Fibroblast of skin of back (primary cell): ENCODE results near the gene SMYD1.

Source experiments
- DNase-seq: peaks from one replicate; pipeline ENCODE4 v3.0.0-alpha.2; 2013

SMYD1 gene

DNA sequence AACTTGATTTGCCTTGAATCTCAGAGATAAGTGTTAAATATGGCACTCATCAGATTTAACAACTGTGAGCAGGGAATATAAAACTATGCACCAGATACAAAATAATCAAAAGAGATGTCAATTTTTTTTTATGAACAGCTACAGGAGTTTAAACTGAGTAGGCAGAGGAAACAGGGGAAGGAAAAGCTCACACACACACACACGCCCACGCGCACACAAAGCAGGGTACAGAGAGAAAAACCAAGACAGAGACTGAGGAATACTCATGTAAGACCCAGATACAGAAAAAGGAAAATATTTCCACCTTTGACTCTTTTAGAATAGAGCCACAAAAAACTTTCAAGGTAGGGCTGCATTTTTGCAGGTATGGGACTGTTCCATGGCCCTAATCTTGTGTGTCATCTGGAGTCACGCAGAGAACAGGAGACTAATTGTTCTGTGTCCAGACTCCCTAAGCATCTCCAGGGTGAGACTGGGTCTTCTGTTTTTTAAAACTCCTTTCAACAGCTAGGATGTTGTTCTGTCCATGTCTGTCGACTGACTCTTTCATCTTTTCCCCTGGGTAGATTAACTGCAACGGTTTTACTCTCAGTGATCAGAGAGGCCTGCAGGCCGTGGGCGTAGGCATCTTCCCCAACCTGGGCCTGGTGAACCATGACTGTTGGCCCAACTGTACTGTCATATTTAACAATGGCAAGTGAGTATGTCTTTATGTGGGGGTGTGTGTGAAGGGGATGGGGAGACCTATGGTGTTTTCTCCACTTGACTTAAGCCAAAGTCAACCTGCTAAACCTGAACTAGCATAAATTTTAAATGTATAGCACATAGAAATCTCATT, 23.0 kb downstream of the SMYD1 start:
- DNase-seq = no peak

DNA sequence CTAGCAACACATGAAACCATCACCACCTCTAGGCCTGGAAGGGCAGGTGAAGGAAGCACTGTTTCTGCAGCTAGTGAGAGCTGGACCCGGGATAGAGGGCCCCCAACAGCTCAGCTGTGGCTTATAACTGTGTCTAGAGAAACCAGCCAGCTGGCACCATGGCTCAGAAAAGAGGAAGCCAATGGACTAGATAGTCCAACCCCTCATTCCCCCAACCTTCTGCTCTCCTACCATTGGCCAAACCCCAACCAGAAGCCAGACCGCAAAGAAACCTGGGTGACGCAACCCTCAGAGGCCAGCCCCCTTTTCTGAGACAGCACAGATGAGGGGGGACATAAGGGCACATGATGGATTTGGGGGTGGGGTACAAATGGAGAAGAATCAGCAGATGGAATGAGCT, 24.3 kb downstream of the SMYD1 start:
- DNase-seq = no peak

DNA sequence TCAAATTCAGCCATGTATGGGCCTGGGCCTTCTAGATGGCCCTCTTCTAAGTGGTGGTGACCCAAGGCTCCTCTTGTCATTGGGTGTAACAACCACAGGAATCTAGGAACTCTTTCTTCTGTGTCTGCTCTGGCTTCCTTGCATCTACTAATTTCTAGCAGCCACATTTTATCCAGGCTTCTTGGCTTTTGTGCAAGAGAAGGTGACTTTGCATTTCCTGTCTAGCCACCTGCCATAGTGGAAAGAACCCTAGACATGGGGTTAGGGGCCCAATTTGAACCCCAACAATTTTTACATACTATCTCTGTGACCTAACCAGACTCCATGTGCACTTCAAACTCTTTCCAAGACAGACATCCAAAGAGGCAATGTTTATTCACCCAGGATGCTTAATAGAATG, 25.1 kb downstream of the SMYD1 start:
- no peak for DNase-seq

DNA sequence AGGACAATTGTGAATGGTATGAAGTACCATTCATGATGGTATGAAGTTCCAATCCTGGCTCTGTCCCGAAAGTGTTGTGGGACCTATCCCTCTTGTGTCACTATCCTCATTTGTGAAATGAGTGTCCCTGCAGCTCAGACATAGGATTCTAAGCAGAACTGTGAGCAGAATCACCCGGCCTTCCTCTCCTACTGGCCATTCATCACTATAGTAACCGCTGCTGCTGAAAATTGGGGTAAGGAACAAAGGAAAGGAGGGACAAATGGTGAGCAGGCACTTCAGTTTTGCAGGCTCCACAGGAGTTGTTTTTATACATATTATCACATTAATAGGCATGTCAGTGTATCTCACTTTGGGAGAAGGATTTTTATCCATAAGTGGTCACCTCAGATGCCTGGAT, 27.4 kb downstream of the SMYD1 start:
- DNase-seq = no peak

DNA sequence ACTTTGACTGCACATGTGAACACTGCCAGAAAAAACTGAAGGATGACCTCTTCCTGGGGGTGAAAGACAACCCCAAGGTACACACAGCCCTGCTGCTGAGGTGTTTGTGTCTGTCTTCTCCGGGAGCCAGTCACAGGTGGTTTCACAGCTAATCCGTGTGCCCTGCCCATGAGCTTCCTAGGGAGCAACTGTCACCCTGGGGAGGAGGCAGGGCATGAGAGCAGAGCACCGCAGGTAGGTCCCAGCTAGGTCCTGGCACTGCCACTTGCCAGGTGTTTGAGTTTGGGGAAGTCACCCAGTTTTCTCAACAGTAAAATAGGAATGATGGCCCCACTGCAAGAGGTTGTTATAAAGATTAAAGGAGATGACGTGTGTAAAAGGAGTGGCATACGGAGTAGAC, 29.1 kb downstream of the SMYD1 start:
- DNase-seq = no peak

DNA sequence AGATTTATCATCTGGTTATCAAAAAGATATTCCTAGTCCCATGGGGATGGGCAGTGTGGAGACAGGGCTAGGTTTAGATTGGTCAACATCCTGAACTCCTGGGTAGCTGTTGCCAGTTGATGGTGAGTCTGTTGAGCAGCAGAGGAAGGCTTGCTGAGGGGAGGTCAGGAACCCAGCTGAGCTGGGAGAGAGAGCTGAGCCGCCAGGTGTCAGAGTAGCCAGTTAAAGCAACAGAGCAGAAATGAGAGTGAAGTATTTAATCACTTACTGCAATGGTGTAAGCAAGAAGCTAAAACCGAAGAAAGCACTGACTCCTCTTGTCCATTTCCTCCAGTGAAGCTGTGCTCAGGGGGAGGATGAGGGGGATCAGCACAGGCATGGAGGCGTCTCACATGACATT, 29.6 kb downstream of the SMYD1 start:
- DNase-seq = no peak

DNA sequence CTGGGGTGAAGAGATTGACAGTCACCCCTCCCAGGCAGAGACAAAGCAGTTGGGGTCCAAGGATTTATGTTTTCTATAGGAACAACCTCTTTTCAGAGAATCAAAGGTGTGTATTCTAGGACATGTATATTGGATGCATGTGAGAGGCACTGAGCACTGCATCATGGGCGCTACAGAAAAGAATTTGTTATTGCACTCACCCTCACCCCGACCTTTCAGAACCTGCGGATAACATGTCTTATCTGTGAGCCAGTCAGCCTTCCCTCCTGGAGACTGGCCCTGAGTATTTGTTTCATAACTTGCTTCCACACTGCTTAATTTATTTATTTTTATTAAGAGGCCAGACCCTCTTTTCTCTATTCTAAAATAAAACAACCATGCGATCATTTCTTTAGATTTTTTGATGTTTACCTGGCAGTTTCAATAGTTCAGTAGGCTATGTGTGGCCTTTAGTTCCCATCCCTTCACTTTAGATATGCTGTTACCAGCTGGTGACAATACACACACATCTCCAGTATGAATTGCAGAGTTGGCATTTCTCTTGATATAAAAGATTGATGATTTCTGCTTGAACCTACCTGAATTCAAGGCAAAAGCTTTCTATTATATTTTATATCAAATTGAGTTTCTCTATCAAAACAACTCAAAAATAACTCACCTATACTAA, 30.4 kb downstream of the SMYD1 start:
- no peak for DNase-seq

DNA sequence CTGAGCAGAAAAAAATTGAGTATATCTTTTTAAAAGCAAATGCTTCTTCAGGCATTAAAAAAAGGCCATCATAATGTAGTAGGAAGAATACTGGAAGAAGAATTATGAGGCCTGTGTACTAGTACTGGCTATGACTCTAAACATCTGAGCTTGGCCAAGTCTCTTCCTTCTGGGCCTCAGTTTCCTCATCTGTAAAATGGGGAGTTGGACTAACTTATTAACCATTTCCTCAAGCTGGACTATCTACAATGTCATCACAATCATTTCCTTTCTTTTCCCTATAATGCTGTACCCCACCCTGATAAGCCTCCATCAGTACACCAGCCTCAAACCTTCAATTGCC, 30.9 kb downstream of the SMYD1 start:
- no peak for DNase-seq

DNA sequence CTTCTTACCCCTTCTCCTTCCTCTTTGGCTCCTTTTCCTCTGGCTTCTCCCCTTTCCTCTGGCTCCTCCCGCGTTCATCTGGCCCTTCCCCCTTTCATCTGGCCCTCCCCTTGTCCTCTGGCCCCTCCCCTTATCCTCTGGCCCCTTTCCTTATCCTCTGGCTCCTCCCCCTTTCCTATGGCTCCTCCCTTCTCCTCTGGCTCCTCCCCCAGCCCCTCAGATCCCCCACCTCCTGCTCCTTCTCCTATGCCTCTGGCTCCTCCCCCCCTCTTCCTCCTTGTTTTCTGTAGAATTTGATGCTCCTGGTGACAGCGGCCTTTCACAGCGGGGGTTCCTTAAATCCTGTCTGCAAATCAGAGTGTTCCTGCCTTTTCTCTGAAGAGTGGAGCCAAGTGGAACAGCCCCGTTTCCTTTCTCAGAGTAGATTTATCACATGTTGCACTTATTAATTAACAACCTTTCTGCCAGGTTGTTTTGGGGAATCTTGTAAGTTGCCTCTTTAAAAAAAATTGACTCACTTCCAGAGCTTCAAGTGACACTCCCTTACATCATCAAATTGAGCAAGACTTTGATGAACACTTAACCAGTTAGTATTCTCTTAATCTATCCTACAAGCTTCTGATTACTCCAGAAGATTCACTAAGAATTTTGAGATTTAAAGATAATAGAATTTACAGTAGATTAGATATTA, 32.3 kb downstream of the SMYD1 start:
- DNase-seq = peak; percentile 9

DNA sequence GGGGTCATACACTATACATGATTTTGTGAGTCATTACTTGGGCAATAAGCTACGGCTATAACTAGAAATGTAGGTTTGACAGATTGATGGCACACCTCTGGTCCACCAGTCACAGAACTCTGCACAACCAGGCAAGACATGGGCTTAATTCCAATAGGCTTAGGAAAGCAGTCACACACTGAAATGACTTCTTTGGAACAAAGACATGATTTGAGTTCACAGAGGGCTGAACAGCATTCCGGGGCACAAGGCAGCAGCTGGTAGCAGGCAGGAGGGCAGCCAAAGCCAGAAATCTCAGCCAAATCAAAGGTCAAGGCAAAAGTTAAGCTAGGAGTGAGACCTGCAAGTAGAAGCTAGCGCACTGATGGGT, 32.8 kb downstream of the SMYD1 start:
- DNase-seq = no peak

DNA sequence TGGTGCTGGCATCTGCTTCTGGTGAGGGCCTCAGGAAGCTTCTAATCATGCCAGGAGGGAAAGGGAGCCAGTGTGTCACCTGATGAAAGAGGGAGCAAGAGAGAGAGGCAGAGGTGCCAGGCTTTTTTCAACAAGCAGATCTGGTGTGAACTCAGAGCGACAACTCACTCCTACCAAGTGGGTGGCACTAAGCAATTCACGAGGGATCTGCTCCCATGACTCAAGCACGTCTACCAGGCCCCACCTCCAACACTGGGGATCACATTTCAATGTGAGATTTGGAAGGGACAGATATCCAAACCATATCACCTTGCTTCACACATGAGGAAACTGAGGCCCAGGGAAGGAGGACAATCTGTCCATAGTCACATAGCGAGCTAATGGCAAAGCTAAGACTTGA, 41.2 kb downstream of the SMYD1 start:
- DNase-seq = no peak

DNA sequence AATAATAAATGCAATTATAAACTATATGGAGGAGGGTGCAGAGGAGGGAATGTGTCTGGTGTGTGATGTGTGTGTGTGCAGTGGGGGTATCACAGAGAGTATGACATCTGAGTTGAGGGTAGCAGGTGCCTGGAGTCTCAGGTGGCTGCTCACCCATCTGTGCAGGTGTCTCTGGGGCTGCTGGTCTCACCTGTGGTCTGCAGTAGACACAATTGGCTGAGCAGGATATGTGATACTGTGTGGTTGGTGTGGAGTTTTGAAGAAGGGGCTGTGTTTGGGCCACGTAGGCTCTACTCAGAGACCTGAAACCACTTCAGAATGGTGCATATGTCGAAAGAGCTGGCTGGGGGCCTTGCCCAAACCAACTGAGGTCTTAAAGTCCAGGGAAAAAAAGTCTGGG, 43.2 kb downstream of the SMYD1 start:
- no peak for DNase-seq

DNA sequence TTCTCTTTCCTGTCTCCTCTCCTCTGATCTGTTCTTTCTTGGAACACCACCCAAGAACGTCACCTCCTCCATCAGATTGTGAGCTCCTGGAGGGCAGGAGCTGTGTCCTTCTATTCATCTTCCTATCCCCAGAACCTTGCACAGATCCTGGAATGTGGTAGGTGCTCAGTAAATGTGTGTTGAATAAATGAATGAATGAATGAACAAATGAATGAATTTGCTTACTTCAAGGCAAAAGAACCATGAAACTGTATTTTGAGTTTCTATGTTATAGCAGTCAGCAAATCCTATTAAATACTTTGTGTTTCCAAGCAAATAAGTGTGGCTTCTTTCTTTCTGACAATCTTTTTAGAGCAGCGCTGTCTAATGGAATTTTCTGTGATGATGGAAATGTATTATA, 45.4 kb downstream of the SMYD1 start:
- no peak for DNase-seq

DNA sequence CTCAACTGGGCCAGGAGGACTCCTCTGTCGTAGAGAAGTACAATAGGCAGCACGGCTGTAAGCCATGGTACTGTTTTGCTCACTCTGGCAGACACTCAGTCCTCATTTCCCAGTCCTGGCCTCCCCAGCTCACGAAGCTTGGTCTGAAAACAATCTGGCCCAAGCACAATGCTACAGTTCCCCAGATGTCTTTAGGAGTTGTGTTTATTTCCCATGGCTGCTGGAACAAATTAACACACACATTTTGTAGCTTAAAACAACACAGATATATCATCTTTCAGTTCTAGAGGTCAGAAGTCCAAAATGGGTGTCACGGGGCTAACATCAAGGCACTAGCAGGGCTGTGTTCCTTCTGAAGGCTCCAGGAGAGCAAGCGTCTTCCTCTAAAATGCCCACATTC, 47.3 kb downstream of the SMYD1 start:
- no peak for DNase-seq

DNA sequence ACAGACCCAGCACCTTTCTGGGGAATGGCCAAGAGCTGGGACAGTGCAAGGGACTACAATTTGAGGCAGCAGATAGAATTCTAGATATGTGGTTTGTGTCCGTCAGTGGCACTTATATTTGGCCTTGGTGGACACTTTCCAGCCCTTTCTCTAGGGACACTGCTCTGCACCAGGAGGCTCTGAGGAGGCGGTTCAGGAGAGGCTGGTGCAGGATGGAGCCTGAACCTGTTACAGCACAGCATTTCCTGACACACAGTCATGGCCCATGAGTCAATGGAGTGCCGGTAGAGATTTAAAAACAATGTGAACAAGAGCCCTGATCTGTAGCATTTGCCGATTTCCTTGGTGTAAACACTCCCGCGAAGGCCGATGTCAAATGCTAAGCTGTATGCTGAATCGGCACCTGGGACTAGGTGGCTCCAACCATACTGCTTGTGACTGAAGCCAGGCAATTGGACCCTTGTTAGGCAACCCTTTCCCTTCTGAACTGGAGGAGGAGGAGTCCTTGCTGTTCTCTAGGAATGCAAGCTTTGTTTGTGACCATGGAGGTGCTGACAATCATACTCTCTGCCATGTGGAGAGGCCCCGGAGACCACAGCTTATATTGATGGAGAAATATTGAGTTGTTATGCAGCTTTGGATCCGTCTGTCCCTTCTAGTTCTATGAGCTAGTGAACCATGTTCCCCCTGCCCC, 48.3 kb downstream of the SMYD1 start:
- no peak for DNase-seq

DNA sequence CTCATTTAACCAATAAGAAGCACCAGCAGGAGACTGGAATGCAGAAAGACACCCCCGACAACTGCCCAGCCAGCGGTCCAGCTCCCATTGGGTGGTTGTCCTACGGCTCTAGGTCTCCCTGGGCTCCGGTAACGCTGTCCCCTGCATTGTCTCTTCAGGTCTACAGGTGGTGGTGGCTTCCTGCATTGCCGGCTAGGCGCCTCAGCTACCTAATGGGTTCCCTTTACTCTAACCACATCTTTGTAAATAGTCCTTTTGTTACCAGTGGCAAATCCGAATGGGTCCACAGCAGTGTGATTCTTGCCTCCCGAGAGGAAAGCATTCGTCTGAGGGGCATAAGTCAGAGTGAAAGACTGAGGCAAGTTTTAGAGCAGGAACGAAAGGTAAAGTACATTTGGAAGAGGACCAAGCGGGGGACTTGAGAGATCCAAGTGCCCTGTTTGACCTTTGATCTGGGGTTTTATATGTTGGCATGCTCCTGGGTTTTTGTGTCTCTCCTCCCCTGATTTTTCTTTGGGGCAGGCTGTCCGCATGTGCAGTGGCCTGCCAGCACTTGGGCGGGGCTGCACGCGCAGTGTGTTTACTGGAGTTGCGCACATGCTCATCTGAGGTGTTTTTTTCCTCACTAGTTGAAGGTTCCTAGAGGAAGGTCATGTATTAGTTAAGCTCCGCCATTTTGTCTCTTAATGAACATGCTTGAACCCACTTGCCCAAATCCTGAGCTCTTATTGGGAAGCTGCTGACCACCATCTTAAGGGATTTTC, 49.2 kb downstream of the SMYD1 start:
- DNase-seq = no peak

DNA sequence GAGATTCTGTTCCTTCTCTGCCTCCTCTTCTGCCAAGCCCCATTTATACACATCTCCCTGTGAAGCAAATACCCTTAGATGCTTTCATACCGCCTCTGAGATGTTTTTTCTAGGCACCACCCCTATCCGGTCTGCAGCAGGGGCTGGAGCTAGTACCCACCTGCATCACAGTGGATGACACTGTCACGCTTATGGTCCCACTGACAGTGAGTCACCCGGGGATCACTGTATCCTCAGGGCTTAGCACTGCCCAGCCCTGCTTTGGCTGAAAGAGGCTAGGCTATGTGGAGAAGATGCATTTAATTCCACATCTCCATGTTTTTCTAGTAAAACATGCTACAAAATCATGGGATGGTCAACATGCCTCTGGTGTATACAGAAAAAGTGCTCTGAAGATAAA, 50.3 kb downstream of the SMYD1 start:
- DNase-seq = no peak

DNA sequence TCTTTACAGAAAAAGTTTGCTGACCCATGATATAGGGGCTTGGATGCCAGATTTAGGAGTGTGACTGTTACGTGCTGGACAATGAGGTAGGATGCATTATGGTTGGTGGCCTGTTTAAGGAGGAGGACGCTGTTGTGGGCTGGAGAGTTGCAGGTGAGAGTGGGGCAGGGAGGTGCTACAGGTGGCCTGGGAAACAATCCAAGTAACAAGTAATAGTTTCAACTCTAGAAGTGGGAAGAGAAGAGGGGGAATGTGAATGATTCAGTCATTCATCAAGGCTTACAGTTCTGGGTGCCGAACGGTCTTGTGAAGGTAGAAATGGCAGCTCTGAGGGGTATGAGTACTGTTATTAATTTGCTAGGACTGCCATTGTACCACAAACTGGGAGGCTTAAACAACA, 54.1 kb downstream of the SMYD1 start:
- no peak for DNase-seq

DNA sequence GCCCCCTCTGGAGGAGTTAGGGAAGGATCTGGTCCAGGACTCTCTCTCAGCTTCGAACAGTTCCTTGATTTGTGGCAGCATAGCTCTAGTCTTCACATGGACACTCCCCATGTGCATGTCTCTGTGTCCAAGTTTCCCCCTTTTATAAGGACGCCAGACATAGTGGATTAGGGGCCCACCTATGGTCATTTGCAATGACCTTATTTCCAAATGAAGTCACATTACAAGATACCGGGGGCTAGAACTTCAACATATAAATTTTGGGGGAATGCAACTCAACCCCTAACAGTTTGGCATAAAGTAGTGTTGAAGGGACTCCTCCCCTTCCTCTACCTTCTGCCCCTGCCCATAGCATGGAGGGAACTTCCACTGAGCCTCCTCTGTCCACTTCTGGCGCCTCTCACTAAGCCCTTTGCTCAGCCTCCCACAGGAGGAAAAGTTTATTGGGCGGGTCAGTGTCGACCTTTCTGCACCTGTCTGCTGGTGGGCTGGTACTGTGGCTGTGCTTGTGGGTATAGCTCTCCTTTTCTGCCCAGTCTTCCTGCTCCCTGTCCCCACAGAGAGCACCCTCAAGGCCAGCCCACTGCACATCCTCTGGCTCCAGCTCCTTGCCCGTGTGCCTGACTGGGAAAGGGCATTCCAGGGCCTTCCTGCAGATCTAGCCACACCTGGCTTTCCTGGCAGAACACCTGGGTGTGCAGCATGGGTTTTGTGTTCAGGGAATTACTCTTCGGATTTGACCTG, 54.7 kb downstream of the SMYD1 start:
- DNase-seq = no peak

DNA sequence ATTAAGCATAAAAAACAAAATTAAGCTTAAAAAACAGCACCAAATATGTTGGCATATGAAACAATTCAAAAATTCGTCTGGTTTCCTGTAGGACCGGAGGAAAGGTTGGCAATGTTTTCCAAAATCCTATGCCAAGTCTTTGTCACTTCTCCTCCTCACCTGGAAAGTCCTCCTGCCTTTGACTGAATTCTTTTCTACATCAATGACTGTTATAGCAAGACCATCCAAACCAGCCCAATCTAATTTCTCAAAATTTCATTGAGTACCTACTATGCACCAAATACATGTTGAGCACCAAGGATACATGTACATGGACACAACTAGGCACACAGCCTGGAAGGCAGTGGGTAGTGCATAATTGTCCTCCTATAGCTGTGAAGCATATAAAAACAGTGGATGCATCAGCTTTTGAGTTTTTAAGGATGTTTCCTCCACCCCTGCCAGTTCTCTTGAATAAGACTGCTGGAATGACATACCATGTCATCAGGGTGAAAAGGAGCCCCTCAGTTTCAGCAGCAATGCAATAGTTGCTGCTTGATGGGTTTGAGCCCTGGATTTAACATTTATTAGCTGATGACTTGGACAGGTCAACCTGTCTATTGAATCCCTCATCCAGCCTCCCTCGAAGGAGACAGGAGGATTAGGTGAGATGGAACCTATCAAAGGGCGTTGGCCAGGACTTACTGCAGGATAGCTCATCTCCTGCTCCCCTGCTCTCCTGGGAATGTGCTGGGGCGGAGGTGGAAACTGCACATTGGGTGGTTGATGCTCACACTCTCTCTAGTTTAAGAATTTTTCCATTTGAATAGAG, 55.7 kb downstream of the SMYD1 start:
- no peak for DNase-seq
